GM12891 (cell line): Measurements from ENCODE around the gene PDZK1IP1.

Source experiments
- POLR2A ChIP-seq: IDR thresholded peaks from 2 replicates; pipeline ENCODE4 v1.6.1; 2011; ENCODE audit warnings: low read depth, low read length, control low read depth
- POLR2AphosphoS5 ChIP-seq: IDR thresholded peaks from 2 replicates; pipeline ENCODE4 v1.6.1; 2011; ENCODE audit warnings: low read depth, low read length, control low read depth
- TAF1 ChIP-seq: IDR thresholded peaks from 2 replicates; pipeline ENCODE4 v1.6.1; 2011; ENCODE audit warnings: low read depth, low read length, control low read depth

GRCh38 chr1:47223921-47224675 is 34.3 kb upstream of the PDZK1IP1 start:
- no peak for TF ChIP-seq POLR2A
- no peak for TF ChIP-seq POLR2AphosphoS5
- TF ChIP-seq TAF1, result no peak
